GM21717 (cell line): Measurements from ENCODE around the gene HSPBAP1.
"Not testable (repeated sequence)": the region's sequence is repeated elsewhere in the genome, so short reads cannot be mapped to it uniquely, and the experiment has no call there.

ENCODE experiments used
- ATAC-seq: cut with Tn5 transposase; IDR thresholded peaks from one replicate; pipeline ENCODE4 v1.9.1; 2021; ENCODE audit warnings: mild to moderate bottlenecking, moderate library complexity; ENCODE audit not compliant: unreplicated experiment

HSPBAP1 gene

GRCh38 chr3:122742234-122742633 is 51.4 kb downstream of the HSPBAP1 start:
- no peak for ATAC-seq

GRCh38 chr3:122739172-122739571 is 54.5 kb downstream of the HSPBAP1 start:
- no peak for ATAC-seq

GRCh38 chr3:122732682-122733525 is 60.7 kb downstream of the HSPBAP1 start:
- not testable (repeated sequence) for ATAC-seq

GRCh38 chr3:122730240-122730639 is 63.4 kb downstream of the HSPBAP1 start:
- no peak for ATAC-seq

DNA sequence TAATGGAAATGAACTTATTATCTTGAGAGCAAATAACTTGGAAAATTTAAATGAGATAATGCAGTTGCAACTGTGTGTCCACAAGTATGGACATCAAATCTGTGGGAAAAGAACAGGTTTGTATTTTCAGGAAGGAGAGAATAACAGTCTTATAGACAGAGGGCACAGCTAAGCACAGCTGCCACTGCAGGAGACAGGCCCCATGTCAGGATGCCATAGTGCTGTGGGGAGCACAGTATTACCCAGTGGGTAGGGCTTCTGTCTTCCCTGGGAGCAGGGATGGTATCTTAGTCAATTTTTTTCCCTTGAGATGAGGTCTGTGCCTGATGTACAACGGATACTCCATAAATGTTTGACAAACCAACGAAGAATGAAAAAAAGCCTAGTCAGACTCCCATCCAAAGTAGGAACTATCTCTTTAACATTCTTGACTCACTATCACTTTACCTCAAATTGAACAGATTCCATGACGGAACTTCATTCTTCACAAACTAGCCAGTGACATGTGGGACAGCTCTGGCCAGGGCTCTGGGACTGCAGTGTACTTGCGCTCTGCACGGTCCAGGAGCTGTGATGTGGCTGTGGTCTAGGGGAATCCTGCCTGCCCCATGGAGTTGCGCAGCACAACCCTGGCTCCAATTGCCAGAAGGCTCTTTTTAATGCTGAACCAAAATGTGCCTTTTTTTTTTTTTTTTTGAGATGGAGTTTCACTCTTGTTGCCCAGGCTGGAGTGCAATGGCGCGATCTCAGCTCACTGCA is 64.7 kb downstream of the HSPBAP1 start:
- ATAC-seq, result no peak

GRCh38 chr3:122728186-122728585 is 65.4 kb downstream of the HSPBAP1 start:
- ATAC-seq, result no peak

- no peak for ATAC-seq
These were observed 65.9 kb downstream of the HSPBAP1 start for GRCh38 chr3:122727766-122728165.

GRCh38 chr3:122727294-122727693 is 66.3 kb downstream of the HSPBAP1 start:
- no peak for ATAC-seq

DNA sequence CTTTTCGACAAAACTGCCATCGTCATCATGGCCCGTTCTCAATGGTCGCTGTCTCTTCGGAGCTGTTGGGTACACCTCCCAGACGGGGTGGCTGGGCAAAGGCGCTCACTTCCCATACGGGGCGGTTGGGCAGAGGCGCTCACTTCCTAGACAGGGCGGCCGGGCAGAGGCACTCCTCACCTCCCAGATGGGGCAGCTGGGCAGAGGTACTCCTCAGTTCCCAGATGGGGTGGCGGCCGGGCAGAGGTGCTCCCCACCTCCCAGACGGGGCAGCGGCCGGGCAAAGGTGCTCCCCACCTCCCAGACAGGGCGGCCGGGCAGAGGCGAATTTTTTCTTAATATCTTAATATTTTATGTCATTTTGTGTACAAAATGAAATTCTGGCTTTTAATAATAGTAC is 68.5 kb downstream of the HSPBAP1 start:
- no peak for ATAC-seq

DNA sequence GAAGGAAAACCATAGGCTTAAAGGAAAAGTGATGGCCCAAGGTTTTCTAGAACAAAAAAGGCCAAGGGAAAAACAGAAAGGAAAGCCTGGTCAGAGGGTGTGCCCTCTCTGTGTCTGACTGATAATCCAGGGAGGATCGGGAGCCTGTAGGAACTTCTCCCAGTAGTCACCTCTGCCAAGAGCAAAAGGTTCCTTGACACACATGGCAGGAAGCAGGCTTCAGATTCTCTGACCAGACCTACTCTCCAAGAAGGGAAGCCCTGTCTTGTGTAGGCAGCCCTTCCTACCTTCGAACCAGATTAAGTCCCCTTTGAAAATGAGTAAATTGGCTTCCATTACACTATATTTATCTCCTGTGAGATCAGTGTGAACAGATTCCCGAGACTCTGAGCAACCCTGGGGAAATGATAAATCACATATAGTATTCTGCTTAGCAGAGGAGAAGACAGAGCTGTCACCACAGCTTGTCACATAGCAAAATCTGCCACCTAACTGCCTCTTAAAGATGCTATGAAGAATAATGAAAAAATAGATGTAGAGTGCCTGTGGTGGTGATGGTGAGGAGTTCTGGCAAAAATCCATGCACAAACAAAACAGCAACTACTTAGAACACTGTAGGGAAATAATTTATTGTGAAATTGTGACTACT is 74.2 kb downstream of the HSPBAP1 start:
- ATAC-seq, result no peak

DNA sequence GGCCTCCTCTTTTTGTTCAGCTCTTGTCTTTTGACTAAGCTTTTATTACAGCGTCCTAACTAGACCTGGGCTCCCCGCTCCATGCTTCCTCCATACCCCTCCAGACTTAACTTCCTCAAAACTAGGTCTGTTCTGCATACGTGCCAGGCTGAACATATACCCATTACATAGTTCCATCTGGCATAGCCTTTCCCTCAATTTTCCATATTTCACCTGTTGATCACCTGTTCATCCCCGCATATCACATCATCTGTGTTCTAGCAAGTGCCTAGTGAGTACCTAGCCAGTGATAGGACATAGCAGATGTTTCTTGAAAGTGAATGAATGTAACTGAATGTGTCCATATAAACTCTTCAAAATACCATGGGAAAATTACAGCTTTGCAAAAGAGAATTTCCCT is 77.0 kb downstream of the HSPBAP1 start:
- no peak for ATAC-seq

DNA sequence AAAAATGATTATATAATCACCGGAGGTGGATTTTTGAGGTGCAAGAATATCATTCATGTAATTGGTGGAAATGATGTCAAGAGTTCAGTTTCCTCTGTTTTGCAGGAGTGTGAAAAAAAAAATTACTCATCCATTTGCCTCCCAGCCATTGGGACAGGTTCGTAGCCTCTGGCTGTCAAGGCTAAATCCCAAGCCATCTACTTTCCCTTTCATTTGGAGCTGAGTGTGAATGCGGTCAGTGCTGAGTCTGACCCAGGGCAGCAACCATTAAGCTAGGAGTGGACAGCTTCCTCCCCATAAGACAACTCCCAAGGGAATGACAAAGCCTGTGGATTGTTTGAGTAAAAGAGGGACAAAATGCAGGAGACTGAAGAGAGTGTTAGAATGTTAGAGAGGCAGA is 79.4 kb downstream of the HSPBAP1 start:
- ATAC-seq, result no peak

DNA sequence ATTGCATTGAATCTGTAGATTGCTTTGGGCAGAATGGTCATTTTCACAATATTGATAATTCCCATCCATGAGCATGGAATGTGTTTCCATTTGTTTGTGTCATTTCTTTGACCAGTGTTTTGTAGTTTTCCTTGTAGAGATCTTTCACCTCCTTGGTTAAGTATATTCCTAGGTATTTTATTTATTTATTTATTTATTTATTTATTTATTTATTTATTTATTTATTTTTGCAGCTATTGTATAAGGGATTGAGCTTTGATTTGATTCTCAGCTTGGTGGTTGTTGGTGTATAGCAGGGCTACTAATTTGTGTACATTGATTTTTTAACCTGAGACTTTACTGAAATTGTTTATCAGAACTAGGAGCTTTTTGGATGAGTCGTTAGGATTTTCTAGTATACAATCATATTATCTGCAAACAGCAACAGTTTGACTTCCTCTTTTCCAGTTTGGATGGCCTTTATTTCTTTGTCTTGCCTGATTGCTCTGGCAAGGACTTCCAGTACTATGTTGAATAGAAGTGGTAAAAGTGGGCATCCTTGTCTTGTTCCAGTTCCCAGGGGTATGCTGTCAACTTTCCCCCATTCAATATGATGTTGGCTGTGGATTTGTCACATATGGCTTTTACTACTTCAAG is 82.9 kb downstream of the HSPBAP1 start:
- ATAC-seq, result not testable (repeated sequence)

GRCh38 chr3:122705379-122705778 is 88.3 kb downstream of the HSPBAP1 start:
- no peak for ATAC-seq

DNA sequence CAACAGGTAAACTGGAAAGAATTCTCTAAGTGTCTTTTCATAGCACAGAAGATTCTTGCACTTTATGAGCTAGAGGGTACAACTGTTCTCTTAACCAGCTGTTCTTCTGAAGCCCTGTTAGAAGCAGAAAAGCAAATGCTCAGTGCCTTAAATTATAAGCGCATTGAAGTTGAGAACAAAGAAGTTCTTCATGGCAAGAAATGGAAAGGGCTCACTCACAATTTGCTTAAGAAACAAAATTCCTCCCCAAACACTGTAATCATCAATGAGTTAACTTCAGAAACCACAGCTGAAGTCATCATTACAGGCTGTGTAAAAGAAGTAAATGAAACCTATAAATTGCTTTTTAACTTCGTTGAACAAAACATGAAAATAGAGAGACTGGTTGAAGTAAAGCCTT is 93.4 kb downstream of the HSPBAP1 start:
- no peak for ATAC-seq

DNA sequence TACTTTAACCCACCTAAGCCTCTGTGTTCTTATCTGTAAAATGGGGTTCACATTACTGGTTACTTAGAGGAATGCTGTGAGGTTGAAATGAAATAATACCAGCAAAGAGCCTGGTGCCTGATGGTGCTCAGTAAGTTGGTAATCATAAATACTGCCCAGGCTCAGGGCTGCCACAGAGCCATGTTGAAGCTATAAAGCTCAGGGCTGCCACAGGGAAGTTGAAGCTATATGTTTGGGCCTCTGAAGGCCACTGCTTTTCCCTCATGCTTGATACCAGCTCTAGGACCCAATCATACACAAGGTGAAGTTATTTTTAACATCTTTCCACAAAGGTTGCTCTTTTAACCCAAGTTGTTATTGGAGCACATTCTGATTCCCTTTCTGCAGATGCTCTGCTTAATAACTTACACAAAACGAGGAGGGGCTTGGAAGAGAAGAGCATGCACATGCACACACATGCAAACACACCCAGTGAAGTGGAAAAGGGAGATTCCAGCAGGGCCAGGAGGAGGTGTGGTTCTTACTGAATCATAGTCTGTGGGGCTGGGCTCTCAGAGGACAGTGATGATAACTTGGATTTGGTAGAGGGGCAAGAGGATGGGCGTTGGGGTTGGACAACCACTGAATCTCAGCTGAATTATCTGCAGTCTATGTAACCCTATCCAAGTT is 95.5 kb downstream of the HSPBAP1 start:
- peak; percentile 65 for ATAC-seq

DNA sequence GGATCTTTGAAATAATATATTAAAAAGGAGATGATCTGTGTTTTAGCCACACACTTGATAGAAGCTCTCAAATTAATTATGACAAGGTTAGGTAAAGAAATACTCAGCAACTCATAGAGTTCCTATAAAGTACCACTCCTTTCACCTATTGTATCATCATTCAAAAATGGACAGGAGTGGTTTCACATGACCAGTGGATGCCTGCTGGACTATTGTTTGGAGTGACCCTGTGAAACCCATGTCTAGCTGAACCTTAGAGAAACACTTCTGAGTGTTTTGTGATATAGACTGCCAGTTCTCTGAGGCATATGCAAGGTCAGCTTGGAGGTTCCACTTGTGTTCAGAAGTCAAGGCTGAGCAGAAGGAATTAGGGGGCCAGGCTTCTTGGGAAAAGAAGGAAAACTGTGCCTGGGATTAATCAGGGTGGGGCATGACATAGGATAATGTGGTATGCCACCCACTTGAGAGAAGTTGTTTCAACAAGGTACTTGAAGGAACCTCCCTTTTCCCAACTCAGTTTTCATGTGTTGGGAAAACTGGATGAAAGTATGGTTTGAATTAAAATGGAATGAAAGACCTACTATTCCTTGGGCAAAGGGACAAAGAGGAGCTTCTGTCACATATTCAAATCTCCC is 97.6 kb downstream of the HSPBAP1 start:
- no peak for ATAC-seq

GRCh38 chr3:122694966-122695365 is 98.7 kb downstream of the HSPBAP1 start:
- no peak for ATAC-seq

DNA sequence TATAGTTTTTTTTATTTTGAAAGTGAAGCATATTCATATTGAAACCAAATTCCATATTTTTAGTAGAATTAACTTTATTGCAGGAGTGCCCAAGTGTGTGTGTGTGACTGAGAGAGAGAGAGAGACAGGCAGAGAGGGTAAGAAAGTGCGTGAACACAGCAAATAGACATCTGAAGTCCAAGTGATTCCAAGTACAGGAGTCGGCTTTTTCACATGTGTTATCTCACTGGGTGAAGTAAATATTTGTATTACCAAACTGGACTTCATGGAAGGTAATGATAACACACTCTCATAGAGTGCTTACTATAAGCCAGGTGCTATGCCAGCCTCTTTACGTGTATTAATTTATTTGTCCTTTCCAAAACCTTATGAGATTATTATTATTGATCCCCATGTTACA is 101.0 kb downstream of the HSPBAP1 start:
- ATAC-seq, result no peak

DNA sequence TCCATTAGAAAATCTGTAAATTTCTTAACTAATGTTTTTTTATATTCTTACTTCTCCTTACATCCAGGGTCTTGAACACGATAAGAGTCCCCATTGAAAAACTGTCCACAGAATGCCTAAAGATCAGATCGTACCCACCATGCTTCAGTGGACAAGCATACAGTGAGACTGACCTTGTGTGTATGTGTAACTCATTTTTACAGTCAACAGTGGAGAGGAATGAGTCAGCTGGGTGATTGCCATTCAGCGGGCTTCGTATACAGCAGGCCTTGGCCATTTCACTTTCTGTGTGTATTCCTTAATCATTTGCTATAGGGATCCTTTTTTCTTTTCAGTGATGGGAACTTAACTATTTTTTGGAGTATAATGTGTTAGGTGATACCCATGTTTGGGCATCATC is 102.4 kb downstream of the HSPBAP1 start:
- ATAC-seq, result no peak
